HepG2 (cell line): Measurements from ENCODE around the gene LIN7A. TPM values are rescaled to one million over a fixed set of nuclear protein-coding genes. Genes with fewer than 3 reads are reported as not detected.

Experiments
- CEBPZ ChIP-seq: IDR thresholded peaks from 2 replicates; pipeline ENCODE4 v1.6.1; 2012; ENCODE audit warnings: low read length, improper control_type of control experiment
- FOXK2 ChIP-seq: fragments of 450-650 bp; IDR thresholded peaks from 2 replicates; pipeline ENCODE4 v1.6.1; 2016
- MEIS1 ChIP-seq: sonication (generic); formaldehyde crosslinking; IDR thresholded peaks from 2 replicates; pipeline ENCODE4 v1.9.0; 2021; ENCODE audit warnings: mild to moderate bottlenecking, missing genetic modification reagents, moderate library complexity, borderline replicate concordance
- NONO ChIP-seq, 2 experiments: fragments of 450-650 bp in 1 of 2; sonication (generic) in 1 of 2; formaldehyde crosslinking in 1 of 2; IDR thresholded peaks in 1 of 2; conservative IDR thresholded peaks in 1 of 2; 2 replicates each; pipeline versions ENCODE4 v1.6.1 to v1.8.0; 2017 to 2022; ENCODE audit warnings: mild to moderate bottlenecking in 1 of 2, missing genetic modification reagents in 1 of 2, moderate library complexity in 1 of 2
- SMAD1 ChIP-seq: sonication (generic); formaldehyde crosslinking; IDR thresholded peaks from 2 replicates; pipeline ENCODE4 v1.4.0; 2020; ENCODE audit warnings: missing genetic modification reagents, low read depth, mild to moderate bottlenecking, borderline replicate concordance
- THRA ChIP-seq: sonication (generic); formaldehyde crosslinking; IDR thresholded peaks from 2 replicates; pipeline ENCODE4 v1.4.0; 2020; ENCODE audit warnings: missing genetic modification reagents, borderline replicate concordance
- ZNF17 ChIP-seq: sonication (generic); formaldehyde crosslinking; IDR thresholded peaks from 2 replicates; pipeline ENCODE4 v1.5.0; 2020; ENCODE audit warnings: mild to moderate bottlenecking, missing genetic modification reagents
- ZNF234 ChIP-seq: sonication (generic); formaldehyde crosslinking; conservative IDR thresholded peaks from 2 replicates; pipeline ENCODE4 v1.5.1; 2020; ENCODE audit warnings: mild to moderate bottlenecking, missing genetic modification reagents
- ZNF24 ChIP-seq: fragments of 450-650 bp; IDR thresholded peaks from 2 replicates; pipeline ENCODE4 v1.6.1; 2017; ENCODE audit warnings: antibody characterized with exemption, mild to moderate bottlenecking
- ZNF264 ChIP-seq: sonication (generic); formaldehyde crosslinking; IDR thresholded peaks from 2 replicates; pipeline ENCODE4 v1.4.0; 2020; ENCODE audit warnings: missing genetic modification reagents
- ZNF382 ChIP-seq: sonication (generic); formaldehyde crosslinking; IDR thresholded peaks from 2 replicates; pipeline ENCODE4 v1.5.0; 2020; ENCODE audit warnings: missing genetic modification reagents, mild to moderate bottlenecking, borderline replicate concordance
- ZNF407 ChIP-seq: sonication (generic); formaldehyde crosslinking; IDR thresholded peaks from one replicate; pipeline ENCODE4 v1.5.1; 2020; ENCODE audit warnings: mild to moderate bottlenecking, missing genetic modification reagents; ENCODE audit errors: not compliant biosample characterization
- ZNF770 ChIP-seq: sonication (generic); formaldehyde crosslinking; IDR thresholded peaks from 2 replicates; pipeline ENCODE4 v1.5.0; 2020; ENCODE audit warnings: mild to moderate bottlenecking, missing genetic modification reagents
- polyA plus RNA-seq, 8 experiments: library from polyadenylated mRNA; depleted of rRNA in 3 of 8; stranded (reverse) in 7 of 8; unstranded in 1 of 8; fragments of >200 nt; fragmentation: Illumina TruSeq in 4 of 8; extraction: Trizol in 4 of 8; gene quantifications; 2 replicates each; pipeline versions ENCODE4 v1.2.1 to v1.2.3, GENCODE V29; 2011 to 2016; ENCODE audit warnings: low read depth in 4 of 8, missing spikeins in 1 of 8, mixed read lengths in 1 of 8; ENCODE audit not compliant: insufficient read depth in 1 of 8
- total RNA-seq, 5 experiments: library from RNA; depleted of rRNA; stranded (reverse); fragments of >200 nt; fragmentation: Illumina TruSeq; extraction: Trizol; gene quantifications; 2 replicates each; pipeline ENCODE4 v1.2.3, GENCODE V29; 2016; ENCODE audit warnings: low read depth in 1 of 5

LIN7A gene
- total and polyA plus RNA-seq, 2 of the 13 experiments (the other 11 are each of a cell fraction or from before 2014, with no cell fraction given) = 18.5 to 19.2 TPM

- TF ChIP-seq CEBPZ = no peak
- no peak for TF ChIP-seq ZNF407 (CRISPR knock-in tag)
- no peak for TF ChIP-seq ZNF17 (CRISPR knock-in tag)
- TF ChIP-seq ZNF382 (CRISPR knock-in tag) = no peak
- TF ChIP-seq ZNF24 = no peak
- TF ChIP-seq ZNF234 (CRISPR knock-in tag) = peak; percentile 84; the same call in 1 of the 2 replicates
- TF ChIP-seq NONO (IDR thresholded peaks at IDR 0.05) = no peak
- peak; percentile 74 for TF ChIP-seq NONO (CRISPR knock-in tag; conservative IDR thresholded peaks at IDR 0.05)
- TF ChIP-seq FOXK2 = no peak
- TF ChIP-seq THRA (CRISPR knock-in tag) = no peak; the same call in 1 of the 2 replicates
- TF ChIP-seq ZNF264 (CRISPR knock-in tag) = no peak; the same call in 1 of the 2 replicates
- no peak for TF ChIP-seq MEIS1 (CRISPR knock-in tag)
- peak; percentile 94; the same call in 1 of the 2 replicates for TF ChIP-seq SMAD1 (CRISPR knock-in tag)
- no peak for TF ChIP-seq ZNF770
Observed at GRCh38 chr12:80936642-80937390, 918 bp downstream of the LIN7A start (continued).
